Bronchial epithelial cell (primary cell): ENCODE measurements around the gene KIF5A. TPM values are rescaled to one million over a fixed set of nuclear protein-coding genes. Genes with fewer than 3 reads are reported as not detected.
"Not testable (repeated sequence)": the region's sequence is repeated elsewhere in the genome, so short reads cannot be mapped to it uniquely, and the experiment has no call there.

Experiments
- DNase-seq: peaks from one replicate; pipeline ENCODE4 v3.0.0-alpha.2; 2010; ENCODE audit warnings: low read depth
- FAIRE-seq: peaks from 2 replicates; lab custom pipeline; 2011; peaks lifted over from hg19 to GRCh38; lab: Jason Lieb, UNC
- H3K27me3 ChIP-seq: 2 replicates; pipeline ENCODE4 v1.5.1; 2011; ENCODE audit warnings: low read length; ENCODE audit not compliant: control insufficient read depth, insufficient read depth
- H3K36me3 ChIP-seq: 2 replicates; pipeline ENCODE4 v1.5.1; 2011; ENCODE audit warnings: low read length; ENCODE audit not compliant: control insufficient read depth, insufficient read depth
- H3K4me3 ChIP-seq: 2 replicates; pipeline ENCODE4 v1.5.1; 2011; ENCODE audit warnings: mild to moderate bottlenecking, low read depth, low read length, control low read depth
- total RNA-seq: library from RNA; depleted of rRNA; stranded (reverse); fragments of >200 nt; gene quantifications from 2 replicates; pipeline ENCODE4 v1.2.1, GENCODE V29; 2014
- TF ChIP-seq, protein P1 (sequence below): IDR thresholded peaks from 2 replicates; pipeline ENCODE4 v1.5.1; 2011; ENCODE audit warnings: mild to moderate bottlenecking, moderate library complexity, low read length, control low read depth, inconsistent platforms; ENCODE audit not compliant: insufficient read depth, severe bottlenecking

KIF5A gene
- under 0.01 and 0.26 TPM in 2 replicates for total RNA-seq

- FAIRE-seq: no peak
- DNase-seq: no peak
Observed at GRCh38 chr12:57549909-57550640, at the start of gene KIF5A. TSS of gene KIF5A (plus strand) at chr12:57550044. CDS start at chr12:57550272, 228 bp downstream.

DNA sequence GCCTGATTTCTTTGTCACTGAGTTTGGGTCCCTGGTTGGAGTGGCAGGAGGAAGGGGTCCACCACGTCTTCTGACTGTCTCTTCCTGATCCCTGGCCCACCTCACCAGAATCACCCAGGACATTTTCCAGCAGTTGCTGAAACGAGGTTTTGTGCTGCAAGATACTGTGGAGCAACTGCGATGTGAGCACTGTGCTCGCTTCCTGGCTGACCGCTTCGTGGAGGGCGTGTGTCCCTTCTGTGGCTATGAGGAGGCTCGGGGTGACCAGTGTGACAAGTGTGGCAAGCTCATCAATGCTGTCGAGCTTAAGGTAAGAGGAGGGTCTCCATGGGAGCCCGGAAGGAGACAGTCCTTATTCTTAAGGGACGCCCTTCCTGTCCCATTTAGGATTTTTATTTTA, 49.6 kb upstream of the KIF5A start:
- TF ChIP-seq, protein P1, sequence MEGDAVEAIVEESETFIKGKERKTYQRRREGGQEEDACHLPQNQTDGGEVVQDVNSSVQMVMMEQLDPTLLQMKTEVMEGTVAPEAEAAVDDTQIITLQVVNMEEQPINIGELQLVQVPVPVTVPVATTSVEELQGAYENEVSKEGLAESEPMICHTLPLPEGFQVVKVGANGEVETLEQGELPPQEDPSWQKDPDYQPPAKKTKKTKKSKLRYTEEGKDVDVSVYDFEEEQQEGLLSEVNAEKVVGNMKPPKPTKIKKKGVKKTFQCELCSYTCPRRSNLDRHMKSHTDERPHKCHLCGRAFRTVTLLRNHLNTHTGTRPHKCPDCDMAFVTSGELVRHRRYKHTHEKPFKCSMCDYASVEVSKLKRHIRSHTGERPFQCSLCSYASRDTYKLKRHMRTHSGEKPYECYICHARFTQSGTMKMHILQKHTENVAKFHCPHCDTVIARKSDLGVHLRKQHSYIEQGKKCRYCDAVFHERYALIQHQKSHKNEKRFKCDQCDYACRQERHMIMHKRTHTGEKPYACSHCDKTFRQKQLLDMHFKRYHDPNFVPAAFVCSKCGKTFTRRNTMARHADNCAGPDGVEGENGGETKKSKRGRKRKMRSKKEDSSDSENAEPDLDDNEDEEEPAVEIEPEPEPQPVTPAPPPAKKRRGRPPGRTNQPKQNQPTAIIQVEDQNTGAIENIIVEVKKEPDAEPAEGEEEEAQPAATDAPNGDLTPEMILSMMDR: no peak
- FAIRE-seq (no peak), DNase-seq (no peak)
- H3K4me3 ChIP-seq: no peak overlapping the region
- H3K27me3 ChIP-seq: no peaks in the 10 kb centered on the region
- H3K36me3 ChIP-seq: peaks cover 41% of the 10 kb centered on the region

More at GRCh38 chr12:57549909-57550640, at the start of gene KIF5A:
- TF ChIP-seq, protein P1: peak; percentile 13
- Histone ChIP-seq H3K36me3 (no peaks in the 10 kb centered on the region), H3K27me3 (peaks cover 7% of the 10 kb centered on the region), H3K4me3 (peak within 1 kb of the TSS; percentile 7)

DNA sequence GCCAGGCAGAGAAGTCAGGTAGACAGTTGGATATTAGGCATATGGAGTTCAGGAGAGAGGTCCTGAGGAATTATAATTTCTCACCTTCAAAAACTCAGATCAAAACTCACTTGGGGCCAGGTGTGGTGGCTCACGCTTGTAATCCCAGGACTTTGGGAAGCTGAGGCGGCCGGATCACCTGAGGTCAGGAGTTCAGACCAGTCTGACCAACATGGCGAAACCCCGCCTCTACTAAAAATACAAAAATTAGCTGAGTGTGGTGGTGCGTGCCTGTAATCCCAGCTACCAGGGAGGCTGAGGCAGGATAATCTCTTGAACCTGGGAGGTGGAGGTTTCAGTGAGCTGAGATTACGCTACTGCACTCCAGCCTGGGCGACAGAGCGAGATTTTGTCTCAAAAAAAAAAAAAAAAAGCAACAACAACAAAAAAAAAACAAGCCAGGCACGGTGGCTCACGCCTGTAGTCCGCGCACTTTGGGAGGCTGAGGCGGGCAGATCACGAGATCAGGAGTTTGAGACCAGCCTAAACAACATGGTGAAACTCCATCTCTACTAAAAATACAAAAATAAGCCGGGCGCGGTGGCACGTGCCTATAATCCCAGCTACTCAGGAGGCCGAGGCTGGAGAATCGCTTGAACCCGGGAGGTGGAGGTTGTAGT, 47.4 kb upstream of the KIF5A start:
- peaks cover 43% of the 10 kb centered on the region for H3K36me3 ChIP-seq
- H3K4me3 ChIP-seq, FAIRE-seq, H3K27me3 ChIP-seq, DNase-seq: not testable (repeated sequence)

DNA sequence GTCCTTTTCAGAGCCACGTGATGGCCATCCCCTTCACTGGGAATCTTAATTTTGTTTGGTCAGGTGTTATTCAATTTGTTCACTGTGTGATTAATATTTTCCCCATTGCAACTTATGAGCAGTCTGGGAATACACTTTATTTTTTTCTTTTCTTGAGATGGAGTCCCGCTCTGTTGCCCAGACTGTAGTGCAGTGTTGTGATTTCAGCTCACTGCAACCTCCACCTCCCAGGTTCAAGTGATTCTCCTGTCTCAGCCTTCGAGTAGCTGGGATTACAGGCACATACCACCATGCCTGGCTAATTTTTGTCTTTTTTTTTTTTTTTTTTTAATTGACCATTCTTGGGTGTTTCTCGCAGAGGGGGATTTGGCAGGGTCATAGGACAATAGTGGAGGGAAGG, 43.3 kb upstream of the KIF5A start:
- not testable (repeated sequence) for DNase-seq, H3K27me3 ChIP-seq, H3K4me3 ChIP-seq, FAIRE-seq
- H3K36me3 ChIP-seq: peaks cover 28% of the 10 kb centered on the region

GRCh38 chr12:57507796-57508195, 42.0 kb upstream of the KIF5A start:
- H3K4me3 ChIP-seq, FAIRE-seq, DNase-seq, H3K27me3 ChIP-seq: not testable (repeated sequence)
- peaks cover 32% of the 10 kb centered on the region for H3K36me3 ChIP-seq

GRCh38 chr12:57511161-57511560, 38.7 kb upstream of the KIF5A start:
- Histone ChIP-seq H3K4me3 (no peak overlapping the region), H3K27me3 (no peaks in the 10 kb centered on the region), H3K36me3 (peaks cover 26% of the 10 kb centered on the region)
- DNase-seq: no peak
- TF ChIP-seq, protein P1: no peak
- no peak for FAIRE-seq

- peaks cover 32% of the 10 kb centered on the region for H3K36me3 ChIP-seq
- no peak overlapping the region for H3K4me3 ChIP-seq
- no peak for FAIRE-seq
- TF ChIP-seq, protein P1: no peak
- H3K27me3 ChIP-seq: no peaks in the 10 kb centered on the region
- no peak for DNase-seq
Observed at GRCh38 chr12:57511588-57512325, 38.1 kb upstream of the KIF5A start.
